ENCODE data around the gene SYNGR2. TPM values are rescaled to one million over a fixed set of nuclear protein-coding genes. Genes with fewer than 3 reads are reported as not detected.

Gene SYNGR2
- total RNA-seq, 1 donor from 2014 or later, result 64.1 TPM

DNA sequence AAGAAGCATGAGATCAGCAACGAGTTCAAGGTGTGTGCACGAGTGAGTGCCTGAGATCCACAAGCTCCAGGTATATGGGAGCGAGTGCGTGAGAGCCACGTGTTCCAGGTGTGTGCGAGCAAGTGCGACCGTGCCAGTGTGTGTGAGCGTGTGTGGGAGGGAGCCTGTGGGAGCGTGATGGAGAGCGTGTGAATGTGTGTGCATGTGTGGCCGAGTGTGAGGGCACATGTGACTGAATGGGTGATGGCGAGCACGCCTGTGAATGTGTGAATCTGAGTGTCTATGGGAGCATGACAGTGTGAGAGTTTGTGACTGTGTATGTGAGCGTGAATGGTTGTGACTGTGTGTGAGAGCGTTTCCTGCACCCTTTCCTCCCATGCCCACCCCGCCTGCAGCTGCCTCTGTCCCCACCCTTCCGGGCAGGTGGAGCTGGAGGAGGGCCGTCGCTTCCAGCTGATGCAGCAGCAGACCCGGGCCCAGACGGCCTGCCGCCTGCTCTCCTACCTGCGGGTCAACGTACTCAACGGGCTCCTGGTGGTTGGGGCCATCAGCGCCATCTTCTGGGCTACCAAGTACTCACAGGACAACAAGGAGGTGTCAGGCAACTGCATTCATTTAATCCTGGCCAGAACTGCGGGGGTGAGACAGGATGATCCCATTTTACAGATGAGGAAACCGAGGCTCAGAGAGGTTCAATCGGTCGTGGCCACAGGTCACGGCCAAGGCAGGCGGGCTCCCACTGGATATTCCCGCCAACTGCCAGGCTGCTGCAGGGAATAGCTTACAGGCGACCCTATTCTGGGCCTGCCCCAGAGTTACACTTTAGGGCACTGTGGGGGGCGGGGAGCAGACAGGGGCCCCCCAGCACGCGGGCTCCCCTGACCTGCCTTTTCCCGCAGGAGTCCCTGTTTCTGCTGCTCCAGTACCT is 34.1 kb upstream of the SYNGR2 start:
- Mint-ChIP-seq H3K36me3 (no peaks in the 10 kb centered on the region), H3K4me3 (peak overlapping the region; percentile 10), H3K9me3 (no peaks in the 10 kb centered on the region), H3K4me1 (ENCODE audit: unreplicated experiment) (peaks cover 14% of the 10 kb centered on the region), H3K27me3 (peaks cover 12% of the 10 kb centered on the region), H3K27ac (peak overlapping the region; percentile 79)
- no peak for DNase-seq (ENCODE audit: extremely low spot score, unreplicated experiment)
- TF ChIP-seq, protein P1, sequence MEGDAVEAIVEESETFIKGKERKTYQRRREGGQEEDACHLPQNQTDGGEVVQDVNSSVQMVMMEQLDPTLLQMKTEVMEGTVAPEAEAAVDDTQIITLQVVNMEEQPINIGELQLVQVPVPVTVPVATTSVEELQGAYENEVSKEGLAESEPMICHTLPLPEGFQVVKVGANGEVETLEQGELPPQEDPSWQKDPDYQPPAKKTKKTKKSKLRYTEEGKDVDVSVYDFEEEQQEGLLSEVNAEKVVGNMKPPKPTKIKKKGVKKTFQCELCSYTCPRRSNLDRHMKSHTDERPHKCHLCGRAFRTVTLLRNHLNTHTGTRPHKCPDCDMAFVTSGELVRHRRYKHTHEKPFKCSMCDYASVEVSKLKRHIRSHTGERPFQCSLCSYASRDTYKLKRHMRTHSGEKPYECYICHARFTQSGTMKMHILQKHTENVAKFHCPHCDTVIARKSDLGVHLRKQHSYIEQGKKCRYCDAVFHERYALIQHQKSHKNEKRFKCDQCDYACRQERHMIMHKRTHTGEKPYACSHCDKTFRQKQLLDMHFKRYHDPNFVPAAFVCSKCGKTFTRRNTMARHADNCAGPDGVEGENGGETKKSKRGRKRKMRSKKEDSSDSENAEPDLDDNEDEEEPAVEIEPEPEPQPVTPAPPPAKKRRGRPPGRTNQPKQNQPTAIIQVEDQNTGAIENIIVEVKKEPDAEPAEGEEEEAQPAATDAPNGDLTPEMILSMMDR (conservative IDR thresholded peaks at IDR 0.05), result peak; percentile 65

DNA sequence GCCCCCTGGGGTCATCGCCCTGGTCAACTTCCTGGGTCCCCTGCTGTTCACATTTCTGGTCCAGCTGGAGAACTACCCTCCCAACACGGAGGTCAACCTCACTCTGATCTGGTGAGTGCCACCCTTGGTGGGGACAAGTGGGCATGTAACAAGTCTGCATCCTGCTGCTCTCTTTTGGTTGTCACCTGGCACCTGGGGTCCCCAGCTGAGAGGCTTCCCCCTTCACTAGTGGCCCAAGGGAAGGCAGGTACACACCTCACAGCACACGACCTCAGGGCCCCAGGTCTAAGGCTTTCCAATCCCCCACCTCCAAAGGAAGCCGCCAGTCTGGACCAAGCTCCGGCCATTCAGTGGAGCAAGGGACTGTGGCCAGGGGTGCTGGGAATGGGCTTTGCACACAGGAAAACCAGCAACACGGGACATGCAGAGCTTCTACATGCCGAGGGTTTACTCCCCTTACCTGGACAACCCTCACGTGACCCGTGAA is 33.4 kb upstream of the SYNGR2 start:
- Mint-ChIP-seq H3K4me1 (ENCODE audit: unreplicated experiment) (peaks cover 10% of the 10 kb centered on the region), H3K9me3 (no peaks in the 10 kb centered on the region), H3K4me3 (no peak overlapping the region), H3K27ac (no peak overlapping the region), H3K36me3 (no peaks in the 10 kb centered on the region), H3K27me3 (peaks cover 9% of the 10 kb centered on the region)
- TF ChIP-seq, protein P1 (conservative IDR thresholded peaks at IDR 0.05), result no peak
- DNase-seq (ENCODE audit: extremely low spot score, unreplicated experiment), result no peak

DNA sequence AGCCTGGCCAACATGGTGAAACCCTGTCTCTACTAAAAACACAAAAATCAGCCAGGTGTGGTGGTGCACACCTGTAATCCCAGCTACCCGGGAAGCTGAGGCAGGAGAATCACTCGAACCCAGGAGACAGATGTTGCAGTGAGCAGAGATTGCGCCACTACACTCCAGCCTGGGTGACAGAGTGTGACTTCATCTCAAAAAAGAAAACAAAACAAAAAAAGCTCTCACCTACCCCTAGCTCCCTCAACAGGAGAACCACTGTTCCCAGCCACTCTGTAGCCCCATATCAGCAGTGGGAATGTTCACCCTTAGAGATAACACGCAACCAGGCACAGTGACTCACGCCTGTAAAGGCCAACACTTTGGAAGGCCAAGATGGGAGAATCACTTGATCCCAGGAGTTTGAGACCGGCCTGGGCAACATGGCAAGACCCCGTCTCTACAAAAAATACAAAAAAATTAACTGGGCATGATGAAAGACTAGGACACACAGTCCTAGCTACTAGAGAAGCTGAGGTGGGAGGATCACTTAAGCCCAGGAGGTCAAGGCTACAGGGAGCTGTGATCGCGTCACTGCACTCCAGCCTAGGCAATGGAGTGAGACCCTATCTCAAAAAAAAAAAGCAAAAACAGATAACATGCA is 32.4 kb upstream of the SYNGR2 start:
- no peaks in the 10 kb centered on the region for H3K36me3 Mint-ChIP-seq

DNA sequence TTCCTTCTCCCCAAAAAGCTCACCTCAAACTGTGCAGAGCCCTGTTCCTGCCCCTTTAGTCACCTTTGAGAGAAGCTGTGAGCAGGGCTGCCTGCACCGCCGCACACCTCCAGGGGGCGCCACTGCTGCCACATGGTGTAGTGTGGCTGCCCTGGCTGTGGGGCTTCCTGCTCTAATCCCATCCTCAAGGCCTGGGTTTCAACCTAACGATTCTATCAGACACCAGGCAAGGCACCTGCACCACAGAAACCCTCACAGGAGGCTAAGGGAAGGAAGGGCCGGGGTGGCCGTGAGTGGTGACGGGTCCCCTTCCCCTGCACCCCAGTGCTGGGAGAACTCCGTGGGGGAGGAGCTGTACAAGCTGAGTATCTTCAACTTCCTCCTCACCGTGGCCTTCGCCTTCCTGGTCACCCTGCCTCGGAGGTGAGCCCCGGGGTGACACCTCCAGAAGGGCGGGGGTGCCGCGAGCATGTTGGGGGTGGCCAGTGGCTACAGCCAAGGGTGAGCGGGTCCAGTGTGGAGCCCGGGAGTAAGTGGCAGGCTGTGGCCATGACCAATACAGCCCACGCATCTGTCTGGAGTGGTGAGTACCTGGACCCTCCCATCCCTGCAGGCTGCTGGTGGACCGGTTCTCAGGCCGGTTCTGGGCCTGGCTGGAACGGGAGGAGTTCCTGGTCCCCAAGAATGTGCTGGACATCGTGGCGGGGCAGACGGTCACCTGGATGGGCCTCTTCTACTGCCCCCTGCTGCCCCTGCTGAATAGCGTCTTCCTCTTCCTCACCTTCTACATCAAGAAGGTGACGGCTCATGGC is 30.8 kb upstream of the SYNGR2 start:
- DNase-seq (ENCODE audit: extremely low spot score, unreplicated experiment), result no peak
- Mint-ChIP-seq H3K36me3 (no peaks in the 10 kb centered on the region), H3K4me3 (no peak overlapping the region), H3K27me3 (peaks cover 7% of the 10 kb centered on the region), H3K9me3 (no peaks in the 10 kb centered on the region), H3K27ac (no peak overlapping the region), H3K4me1 (ENCODE audit: unreplicated experiment) (peaks cover 10% of the 10 kb centered on the region)
- TF ChIP-seq, protein P1 (conservative IDR thresholded peaks at IDR 0.05), result peak; percentile 66

More for the DNA sequence above, 32.4 kb upstream of the SYNGR2 start:
- Mint-ChIP-seq H3K9me3 (no peaks in the 10 kb centered on the region), H3K27ac (no peak overlapping the region), H3K4me3 (no peak overlapping the region), H3K4me1 (ENCODE audit: unreplicated experiment) (peaks cover 8% of the 10 kb centered on the region), H3K27me3 (peaks cover 7% of the 10 kb centered on the region)
- DNase-seq (ENCODE audit: extremely low spot score, unreplicated experiment), result no peak
- TF ChIP-seq, protein P1 (conservative IDR thresholded peaks at IDR 0.05), result no peak
